HG03520 (cell line): ENCODE results near the gene COX7A1.
"Not testable (repeated sequence)": the region's sequence is repeated elsewhere in the genome, so short reads cannot be mapped to it uniquely, and the experiment has no call there.

Experiments used
- ATAC-seq: cut with Tn5 transposase; IDR thresholded peaks from one replicate; pipeline ENCODE4 v1.9.1; 2021; ENCODE audit warnings: mild to moderate bottlenecking, moderate library complexity; ENCODE audit not compliant: unreplicated experiment

The COX7A1 gene

GRCh38 chr19:36152352-36153091 lies at the start of gene COX7A1:
TSS of gene COX7A1 (minus strand) at chr19:36152447. CDS start at chr19:36152407, 40 bp downstream.
- no peak for ATAC-seq

GRCh38 chr19:36201684-36202083 lies 49.4 kb upstream of the COX7A1 start:
- no peak for ATAC-seq

GRCh38 chr19:36198119-36198518 lies 45.9 kb upstream of the COX7A1 start:
- no peak for ATAC-seq

- ATAC-seq, result no peak
Observed at GRCh38 chr19:36196249-36196648, 44.0 kb upstream of the COX7A1 start.

GRCh38 chr19:36186722-36187121 lies 34.5 kb upstream of the COX7A1 start:
- ATAC-seq, result not testable (repeated sequence)

GRCh38 chr19:36183245-36183628 lies 31.0 kb upstream of the COX7A1 start:
- ATAC-seq, result no peak

GRCh38 chr19:36182612-36183244 lies 30.5 kb upstream of the COX7A1 start:
- no peak for ATAC-seq

GRCh38 chr19:36179077-36179476 lies 26.8 kb upstream of the COX7A1 start:
- ATAC-seq, result not testable (repeated sequence)

- not testable (repeated sequence) for ATAC-seq
Observed at GRCh38 chr19:36173846-36174245, 21.6 kb upstream of the COX7A1 start.

- no peak for ATAC-seq
Observed at GRCh38 chr19:36172852-36173251, 20.6 kb upstream of the COX7A1 start.

GRCh38 chr19:36169084-36169760 lies 17.0 kb upstream of the COX7A1 start:
- no peak for ATAC-seq

GRCh38 chr19:36163813-36164212 lies 11.6 kb upstream of the COX7A1 start:
- no peak for ATAC-seq

- ATAC-seq, result no peak
Observed at GRCh38 chr19:36160821-36161596, 8.8 kb upstream of the COX7A1 start.

- no peak for ATAC-seq
Observed at GRCh38 chr19:36153126-36153525, 879 bp upstream of the COX7A1 start.

GRCh38 chr19:36152019-36152351 lies 262 bp downstream of the COX7A1 start:
- ATAC-seq, result no peak

- ATAC-seq, result no peak
Observed at GRCh38 chr19:36151144-36152018, 866 bp downstream of the COX7A1 start.

GRCh38 chr19:36150586-36150985 lies 1.7 kb downstream of the COX7A1 start:
- no peak for ATAC-seq

GRCh38 chr19:36149673-36150406 lies 2.4 kb downstream of the COX7A1 start:
- ATAC-seq, result no peak

GRCh38 chr19:36144624-36145023 lies 7.6 kb downstream of the COX7A1 start:
- no peak for ATAC-seq

- no peak for ATAC-seq
Observed at GRCh38 chr19:36142496-36142895, 9.8 kb downstream of the COX7A1 start.
